K562 (cell line): Measurements from ENCODE around the gene GMEB2. TPM values are rescaled to one million over a fixed set of nuclear protein-coding genes. Genes with fewer than 3 reads are reported as not detected.

Source experiments
- ATAC-seq: fragments of 200-7000 bp; cut with Tn5 transposase; 3 replicates; pipeline ENCODE4 v1.9.1; 2020; ENCODE audit warnings: moderate library complexity
- BruUV-seq: library from RNA; stranded (reverse); fragments of 400-500 nt; replicated peaks from 2 replicates; lab custom pipeline; 2021; lab: Mats Ljungman, UMichigan
- CTCF ChIA-PET: fragments of 300-600 bp; formaldehyde crosslinking; extraction: SDS; loops from one replicate; lab custom pipeline; 2021; ENCODE audit warnings: low intra/inter-chr PET ratio; lab: Yijun Ruan, JAX
- POLR2A ChIA-PET: fragments of 300-600, 350-650 bp; sonication (Branson Sonifier 250); formaldehyde crosslinking; extraction: SDS; loops from one replicate; lab custom pipeline; 2021; ENCODE audit warnings: antibody characterized with exemption, inconsistent platforms; lab: Yijun Ruan, JAX
- DNase-seq, 4 experiments: peaks; one replicate each; pipeline versions ENCODE4 v3.0.0 to v3.0.0-alpha.2; 2011 to 2018; ENCODE audit warnings: low spot score in 3 of 4, mixed read lengths in 3 of 4; ENCODE audit errors: extremely low read depth in 1 of 4
- FAIRE-seq: peaks from 2 replicates; lab custom pipeline; 2011; peaks lifted over from hg19 to GRCh38; lab: Jason Lieb, UNC
- H2AFZ ChIP-seq: 2 replicates; pipeline ENCODE4 v1.6.0; 2011; ENCODE audit warnings: low read depth, low read length, control low read depth, inconsistent platforms
- H3K27ac ChIP-seq: fragments of 200-600 bp; 3 replicates; pipeline ENCODE4 v1.8.0; 2011; ENCODE audit warnings: low read depth, mild to moderate bottlenecking, control low read depth, inconsistent platforms, low read length, moderate library complexity, mixed read lengths; ENCODE audit errors: extremely low read depth
- H3K27me3 ChIP-seq, 2 experiments: fragments of 300-600 bp in 1 of 2; 2 replicates in 1 of 2; 3 replicates in 1 of 2; pipeline versions ENCODE4 v1.6.0 to v1.8.0; 2011; ENCODE audit warnings: inconsistent platforms in 2 of 2, low read length in 2 of 2, mild to moderate bottlenecking in 1 of 2, mixed read lengths in 1 of 2, moderate library complexity in 1 of 2; ENCODE audit not compliant: control insufficient read depth in 2 of 2, insufficient read depth in 2 of 2
- H3K36me3 ChIP-seq: fragments of 300-600 bp; 3 replicates; pipeline ENCODE4 v1.8.0; 2011; ENCODE audit warnings: mild to moderate bottlenecking, low read length, inconsistent platforms; ENCODE audit not compliant: control insufficient read depth, insufficient read depth
- H3K4me1 ChIP-seq, 2 experiments: fragments of 200-600 bp in 1 of 2; replicated peaks in 1 of 2; 2 replicates in 1 of 2; 3 replicates in 1 of 2; pipeline versions ENCODE4 v1.5.1 to v1.8.0; 2011; ENCODE audit warnings: inconsistent platforms in 2 of 2, low read length in 2 of 2, mild to moderate bottlenecking in 1 of 2, mixed read lengths in 1 of 2, moderate library complexity in 1 of 2; ENCODE audit not compliant: control insufficient read depth in 2 of 2, insufficient read depth in 2 of 2
- H3K4me2 ChIP-seq: 2 replicates; pipeline ENCODE4 v1.6.1; 2011; ENCODE audit warnings: low read length, control low read depth, inconsistent platforms, mixed read lengths; ENCODE audit not compliant: insufficient read depth
- H3K4me3 ChIP-seq: fragments of 200-600 bp; sonication (generic), shearing (Covaris generic); 2 replicates; pipeline ENCODE4 v1.5.1; 2016; ENCODE audit warnings: control low read depth, inconsistent platforms
- H3K79me2 ChIP-seq: fragments of 200-600 bp; 3 replicates; pipeline ENCODE4 v1.8.0; 2011; ENCODE audit warnings: low read length, inconsistent platforms; ENCODE audit not compliant: control insufficient read depth, insufficient read depth
- H3K9ac ChIP-seq, 2 experiments: 2 replicates each; pipeline versions ENCODE4 v1.6.0 to v1.6.1; 2011; ENCODE audit warnings: low read depth in 2 of 2, low read length in 2 of 2, control low read depth in 1 of 2, inconsistent platforms in 1 of 2, mild to moderate bottlenecking in 1 of 2, mixed read lengths in 1 of 2; ENCODE audit not compliant: insufficient read depth in 1 of 2
- H3K9me1 ChIP-seq: one replicate; pipeline ENCODE4 v1.6.0; 2011; ENCODE audit warnings: inconsistent platforms, mild to moderate bottlenecking, low read length, moderate library complexity; ENCODE audit not compliant: control insufficient read depth, insufficient read depth
- H3K9me3 ChIP-seq: replicated peaks from 2 replicates; pipeline ENCODE4 v1.5.1; 2011; ENCODE audit warnings: low read depth, low read length, inconsistent platforms; ENCODE audit not compliant: control insufficient read depth, insufficient read depth
- H4K20me1 ChIP-seq: replicated peaks from 2 replicates; pipeline ENCODE4 v1.6.1; 2011; ENCODE audit warnings: low read length, inconsistent platforms, mixed read lengths; ENCODE audit not compliant: control insufficient read depth, insufficient read depth
- BDP1 ChIP-seq: IDR thresholded peaks from 3 replicates; pipeline ENCODE4 v1.6.1; 2011; ENCODE audit not compliant: insufficient read length, insufficient read depth
- BMI1 ChIP-seq: fragments of 150-350 bp; IDR thresholded peaks from 2 replicates; pipeline ENCODE4 v1.6.1; 2014; ENCODE audit warnings: low read length
- FOXJ3 ChIP-seq: sonication (generic); formaldehyde crosslinking; IDR thresholded peaks from 2 replicates; pipeline ENCODE4 v1.4.0; 2020; ENCODE audit warnings: mild to moderate bottlenecking, missing genetic modification reagents
- HSF4 ChIP-seq: fragments of 250-450 bp; sonication (Bioruptor Pico); IDR thresholded peaks from 2 replicates; pipeline ENCODE4 v2.1.2; 2022; ENCODE audit warnings: mild to moderate bottlenecking, moderate library complexity, borderline replicate concordance
- IFI16 ChIP-seq: fragments of 250-450 bp; sonication (Bioruptor Pico); IDR thresholded peaks from 2 replicates; pipeline ENCODE4 v2.1.2; 2022; ENCODE audit warnings: mild to moderate bottlenecking, inconsistent platforms
- NFIC ChIP-seq: fragments of 450-650 bp; IDR thresholded peaks from 2 replicates; pipeline ENCODE4 v1.6.1; 2017; ENCODE audit warnings: mild to moderate bottlenecking, inconsistent platforms
- NR2C1 ChIP-seq, 2 experiments: fragments of 450-650 bp; IDR thresholded peaks; 2 replicates each; pipeline ENCODE4 v1.6.1; 2017; ENCODE audit warnings: mild to moderate bottlenecking in 2 of 2, antibody characterized with exemption in 1 of 2, inconsistent platforms in 1 of 2, missing compliant biosample characterization in 1 of 2, missing genetic modification characterization in 1 of 2
- POLR2G ChIP-seq: fragments of 200-400 bp; formaldehyde crosslinking; IDR thresholded peaks from 2 replicates; pipeline ENCODE4 v1.6.1; 2017; ENCODE audit warnings: low read depth, mild to moderate bottlenecking, antibody characterized with exemption, low read length, moderate library complexity
- SMAD3 ChIP-seq: fragments of 450-650 bp; formaldehyde crosslinking; conservative IDR thresholded peaks from 2 replicates; pipeline ENCODE4 v1.4.0; 2020; ENCODE audit warnings: mild to moderate bottlenecking
- SREBF1 ChIP-seq: fragments of 150-350 bp; IDR thresholded peaks from 2 replicates; pipeline ENCODE4 v1.6.1; 2014; ENCODE audit warnings: antibody characterized with exemption, low read depth, low read length, borderline replicate concordance
- THRAP3 ChIP-seq: fragments of 450-650 bp; IDR thresholded peaks from 2 replicates; pipeline ENCODE4 v1.6.1; 2016; ENCODE audit warnings: mild to moderate bottlenecking, inconsistent platforms, borderline replicate concordance
- WGBS: fragments of 100-300 bp; shearing (Covaris generic); methylation state at CpG from one replicate; pipeline ENCODE4 v1.1.6; 2016; ENCODE audit warnings: low coverage, mixed read lengths; ENCODE audit not compliant: insufficient coverage; ENCODE audit errors: missing lambda C conversion rate; 5-methylcytosine and 5-hydroxymethylcytosine counted together
- in situ Hi-C: fragments of 300-500 bp; cut with MboI; formaldehyde crosslinking; loops from 4 replicates; pipeline ENCODE4 v1.15.0; 2018; ENCODE audit warnings: inconsistent platforms, mixed read lengths
- intact Hi-C: fragments of 100-400 bp; cut with micrococcal nuclease; formaldehyde crosslinking; loops from 2 replicates; pipeline ENCODE4 v1.14.2; 2022
- polyA plus RNA-seq, 8 experiments: library from polyadenylated mRNA; depleted of rRNA in 4 of 8; stranded (reverse) in 5 of 8; unstranded in 3 of 8; fragments of >200 nt; fragmentation: Nextera tagmentation in 2 of 8; fragmentation: Illumina TruSeq in 1 of 8; extraction: Ambion mirVana in 2 of 8; extraction: Trizol in 1 of 8; gene quantifications; 2 replicates each; pipeline versions ENCODE4 v1.2.1 to v1.2.3, GENCODE V29; 2011 to 2014; ENCODE audit warnings: inconsistent platforms in 1 of 8, missing spikeins in 1 of 8
- total RNA-seq, 7 experiments: library from RNA; depleted of rRNA in 6 of 7; stranded (reverse); fragments of >200 nt in 6 of 7; fragmentation: Illumina TruSeq in 2 of 7; extraction: Trizol in 2 of 7; gene quantifications; 2 replicates each; pipeline versions ENCODE4 v1.2.1 to v1.2.3, GENCODE V29; 2011 to 2021; ENCODE audit warnings: low replicate concordance in 1 of 7
- TF ChIP-seq, protein P1 (sequence below): sonication (generic); formaldehyde crosslinking; IDR thresholded peaks from 2 replicates; pipeline ENCODE4 v1.8.1; 2023; ENCODE audit warnings: mild to moderate bottlenecking, missing genetic modification reagents
- TF ChIP-seq, protein P2 (sequence below): fragments of 450-650 bp; formaldehyde crosslinking; IDR thresholded peaks from 2 replicates; pipeline ENCODE4 v1.4.0; 2020; ENCODE audit warnings: mild to moderate bottlenecking, moderate library complexity
- TF ChIP-seq, protein P3 (sequence below): fragments of 450-650 bp; IDR thresholded peaks from 2 replicates; pipeline ENCODE4 v1.6.1; 2016; ENCODE audit warnings: missing biosample characterization, missing genetic modification characterization
- TF ChIP-seq, protein P4 (sequence below): fragments of 450-650 bp; IDR thresholded peaks from 2 replicates; pipeline ENCODE4 v1.6.1; 2016; ENCODE audit warnings: low read depth, mild to moderate bottlenecking, moderate library complexity

GMEB2 gene
- total and polyA plus RNA-seq, 9 of the 15 experiments (the other 6 are each of a cell fraction or from before 2014, with no cell fraction given) = 0.03 to 13.9 (median 6.3) TPM

DNA sequence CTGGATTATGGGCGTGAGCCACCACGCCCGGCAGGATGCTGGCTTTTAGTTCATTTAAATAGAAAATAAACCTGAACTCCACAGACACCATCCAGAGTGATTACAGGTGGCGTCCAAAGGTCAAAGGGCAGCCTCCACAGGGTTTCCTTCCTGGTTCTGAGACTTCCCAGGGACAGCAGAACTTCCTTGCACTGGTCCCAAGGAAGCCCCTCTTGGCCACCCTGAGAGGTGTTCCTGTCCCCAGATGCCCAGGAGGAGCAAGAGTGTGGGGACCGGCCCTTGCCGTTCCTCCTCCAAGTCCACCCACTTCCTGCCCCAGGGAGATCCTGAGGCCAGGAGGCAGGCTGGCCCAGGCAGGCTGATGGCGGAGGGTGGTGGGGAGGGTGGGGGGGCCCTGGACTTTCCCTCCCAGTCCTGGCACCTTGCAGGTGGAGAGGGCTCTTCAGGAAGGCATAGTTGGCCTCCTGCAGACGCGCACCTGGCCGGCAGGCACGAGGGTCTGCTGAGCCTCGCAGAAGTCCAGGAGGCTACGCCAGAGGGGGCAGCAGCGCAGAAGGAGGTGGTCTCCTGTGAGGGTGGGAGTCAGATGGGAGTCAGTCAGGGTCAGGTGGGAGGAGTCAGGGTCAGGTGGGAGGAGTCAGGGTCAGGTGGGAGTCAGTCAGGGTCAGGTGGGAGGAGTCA lies 68.0 kb downstream of the GMEB2 start (continued):
- no peak for TF ChIP-seq THRAP3
- no peak for TF ChIP-seq FOXJ3 (CRISPR knock-in tag)
- TF ChIP-seq IFI16 (CRISPR knock-in tag) = no peak
- TF ChIP-seq SREBF1 = no peak
- TF ChIP-seq BDP1 = no peak
- TF ChIP-seq, protein P1, sequence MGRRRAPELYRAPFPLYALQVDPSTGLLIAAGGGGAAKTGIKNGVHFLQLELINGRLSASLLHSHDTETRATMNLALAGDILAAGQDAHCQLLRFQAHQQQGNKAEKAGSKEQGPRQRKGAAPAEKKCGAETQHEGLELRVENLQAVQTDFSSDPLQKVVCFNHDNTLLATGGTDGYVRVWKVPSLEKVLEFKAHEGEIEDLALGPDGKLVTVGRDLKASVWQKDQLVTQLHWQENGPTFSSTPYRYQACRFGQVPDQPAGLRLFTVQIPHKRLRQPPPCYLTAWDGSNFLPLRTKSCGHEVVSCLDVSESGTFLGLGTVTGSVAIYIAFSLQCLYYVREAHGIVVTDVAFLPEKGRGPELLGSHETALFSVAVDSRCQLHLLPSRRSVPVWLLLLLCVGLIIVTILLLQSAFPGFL (CRISPR knock-in tag) = no peak
- no peak for TF ChIP-seq POLR2G
- TF ChIP-seq NR2C1 (IDR thresholded peaks at IDR 0.05) = peak; percentile 51
- TF ChIP-seq NR2C1 (tag; IDR thresholded peaks at IDR 0.05) = 0 out of 2 replicates have a peak, but pooled peaks have one; percentile 31

DNA sequence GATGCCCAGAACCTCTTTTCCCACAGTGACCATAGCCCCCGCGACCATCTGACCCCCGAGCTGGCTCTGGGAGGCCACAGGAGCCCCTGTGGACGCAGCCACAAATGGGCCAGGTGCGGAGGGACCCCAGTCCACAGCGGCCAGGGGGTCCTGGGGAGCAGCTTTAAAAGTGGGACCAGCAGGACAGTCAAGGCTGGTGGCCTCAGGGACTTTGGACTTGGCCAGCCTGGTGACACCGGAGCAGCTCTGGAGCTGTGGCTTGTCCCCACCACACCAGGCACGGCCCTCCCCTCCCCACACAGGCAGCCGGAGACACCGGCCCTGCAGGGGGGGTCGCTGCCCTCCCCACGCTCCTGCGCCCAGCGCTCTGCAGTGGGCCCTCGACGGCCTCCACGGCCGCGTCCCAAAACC lies 69.4 kb downstream of the GMEB2 start:
- in situ Hi-C loops (no loop called here), intact Hi-C loops (loop anchor here (10.0 kb wide), 1 partner anchor 307 kb away; the partner anchor contains the start of genes ABHD16B and TPD52L2)
- no peak overlapping the region for H3K4me2 ChIP-seq
- no peaks in the 10 kb centered on the region for H4K20me1 ChIP-seq
- no peak for DNase-seq
- FAIRE-seq = no peak
- H3K79me2 ChIP-seq = no peaks in the 10 kb centered on the region
- no peaks in the 10 kb centered on the region for H3K9me1 ChIP-seq
- H3K27ac ChIP-seq = no peak overlapping the region
- H2AFZ ChIP-seq = no peak overlapping the region
- POLR2A ChIA-PET = interaction anchor here (0.6 to 1.0 kb wide), 6 partner anchors 8 to 150 kb away, joined by 3 to 4 read pairs (median 3); partner anchors contain the start of genes ARFRP1 and ZGPAT
- WGBS = 33% methylated on average over 8 of the region's 19 CpGs
- TF ChIP-seq, protein P2, sequence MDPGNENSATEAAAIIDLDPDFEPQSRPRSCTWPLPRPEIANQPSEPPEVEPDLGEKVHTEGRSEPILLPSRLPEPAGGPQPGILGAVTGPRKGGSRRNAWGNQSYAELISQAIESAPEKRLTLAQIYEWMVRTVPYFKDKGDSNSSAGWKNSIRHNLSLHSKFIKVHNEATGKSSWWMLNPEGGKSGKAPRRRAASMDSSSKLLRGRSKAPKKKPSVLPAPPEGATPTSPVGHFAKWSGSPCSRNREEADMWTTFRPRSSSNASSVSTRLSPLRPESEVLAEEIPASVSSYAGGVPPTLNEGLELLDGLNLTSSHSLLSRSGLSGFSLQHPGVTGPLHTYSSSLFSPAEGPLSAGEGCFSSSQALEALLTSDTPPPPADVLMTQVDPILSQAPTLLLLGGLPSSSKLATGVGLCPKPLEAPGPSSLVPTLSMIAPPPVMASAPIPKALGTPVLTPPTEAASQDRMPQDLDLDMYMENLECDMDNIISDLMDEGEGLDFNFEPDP (CRISPR knock-in tag) = no peak
- TF ChIP-seq HSF4 (no peak), BMI1 (no peak), NFIC (no peak), SMAD3 (CRISPR knock-in tag) (no peak)
- TF ChIP-seq, protein P3, sequence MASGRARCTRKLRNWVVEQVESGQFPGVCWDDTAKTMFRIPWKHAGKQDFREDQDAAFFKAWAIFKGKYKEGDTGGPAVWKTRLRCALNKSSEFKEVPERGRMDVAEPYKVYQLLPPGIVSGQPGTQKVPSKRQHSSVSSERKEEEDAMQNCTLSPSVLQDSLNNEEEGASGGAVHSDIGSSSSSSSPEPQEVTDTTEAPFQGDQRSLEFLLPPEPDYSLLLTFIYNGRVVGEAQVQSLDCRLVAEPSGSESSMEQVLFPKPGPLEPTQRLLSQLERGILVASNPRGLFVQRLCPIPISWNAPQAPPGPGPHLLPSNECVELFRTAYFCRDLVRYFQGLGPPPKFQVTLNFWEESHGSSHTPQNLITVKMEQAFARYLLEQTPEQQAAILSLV = no peak
- TF ChIP-seq, protein P4, sequence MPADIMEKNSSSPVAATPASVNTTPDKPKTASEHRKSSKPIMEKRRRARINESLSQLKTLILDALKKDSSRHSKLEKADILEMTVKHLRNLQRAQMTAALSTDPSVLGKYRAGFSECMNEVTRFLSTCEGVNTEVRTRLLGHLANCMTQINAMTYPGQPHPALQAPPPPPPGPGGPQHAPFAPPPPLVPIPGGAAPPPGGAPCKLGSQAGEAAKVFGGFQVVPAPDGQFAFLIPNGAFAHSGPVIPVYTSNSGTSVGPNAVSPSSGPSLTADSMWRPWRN = no peak
- no peak for ATAC-seq
- no peaks in the 10 kb centered on the region for H3K36me3 ChIP-seq
- H3K4me3 ChIP-seq = no peak overlapping the region
- no peak overlapping the region for H3K9ac ChIP-seq
- peaks cover 11 to 86% of the 10 kb centered on the region in 2 experiments for H3K4me1 ChIP-seq
- H3K9me3 ChIP-seq = no peaks in the 10 kb centered on the region
- H3K27me3 ChIP-seq = no peaks in the 10 kb centered on the region
- CTCF ChIA-PET = no interaction called here
- BruUV-seq = no TSS peak
